GM23338 (cell line): ENCODE measurements around the gene TMEM178A. TPM values are rescaled to one million over a fixed set of nuclear protein-coding genes. Genes with fewer than 3 reads are reported as not detected.

Experiments used
- ATAC-seq: fragments of 200-7000 bp; cut with Tn5 transposase; 3 replicates; pipeline ENCODE4 v1.9.1; 2020
- DNase-seq: peaks from one replicate; pipeline ENCODE4 v3.0.0-alpha.2; 2015; ENCODE audit warnings: low spot score
- H2AFZ ChIP-seq: fragments of 200-600 bp; sonication (generic); 2 replicates; pipeline ENCODE4 v1.8.0; 2016; ENCODE audit warnings: antibody characterized with exemption, mild to moderate bottlenecking, moderate library complexity
- H3F3A ChIP-seq: fragments of 200-600 bp; sonication (generic); replicated peaks from 2 replicates; pipeline ENCODE4 v1.8.0; 2017; ENCODE audit warnings: antibody characterized with exemption, mixed run types, low read depth
- H3K27ac ChIP-seq: fragments of 200-600 bp; sonication (generic); 2 replicates; pipeline ENCODE4 v1.6.1; 2016; ENCODE audit warnings: low read depth
- H3K27me3 ChIP-seq: fragments of 200-600 bp; sonication (generic); 2 replicates; pipeline ENCODE4 v1.8.0; 2016; ENCODE audit warnings: mild to moderate bottlenecking, mixed run types, moderate library complexity; ENCODE audit not compliant: insufficient read depth
- H3K36me3 ChIP-seq: fragments of 200-600 bp; sonication (generic); 2 replicates; pipeline ENCODE4 v1.8.0; 2016; ENCODE audit warnings: mild to moderate bottlenecking; ENCODE audit not compliant: insufficient read depth
- H3K4me1 ChIP-seq: fragments of 200-600 bp; sonication (generic); 2 replicates; pipeline ENCODE4 v1.8.0; 2016; ENCODE audit warnings: mild to moderate bottlenecking, moderate library complexity; ENCODE audit not compliant: insufficient read depth
- H3K4me2 ChIP-seq: fragments of 200-600 bp; sonication (generic); 2 replicates; pipeline ENCODE4 v1.7.1; 2017; ENCODE audit warnings: mixed run types
- H3K4me3 ChIP-seq: fragments of 200-600 bp; sonication (generic); 2 replicates; pipeline ENCODE4 v1.6.1; 2016; ENCODE audit warnings: mixed run types
- H3K79me2 ChIP-seq: fragments of 200-600 bp; sonication (generic); replicated peaks from 2 replicates; pipeline ENCODE4 v1.8.0; 2017; ENCODE audit warnings: mild to moderate bottlenecking; ENCODE audit not compliant: insufficient read depth
- H3K9me2 ChIP-seq: fragments of 200-600 bp; sonication (generic); 2 replicates; pipeline ENCODE4 v1.8.0; 2017; ENCODE audit not compliant: insufficient read depth
- H4K20me1 ChIP-seq: fragments of 200-600 bp; sonication (generic); replicated peaks from 2 replicates; pipeline ENCODE4 v1.8.0; 2017; ENCODE audit warnings: mild to moderate bottlenecking; ENCODE audit not compliant: insufficient read depth
- H3K27ac Mint-ChIP-seq: 2 replicates; pipeline ENCODE4 v1.8.0; 2020; ENCODE audit warnings: inconsistent platforms, mild to moderate bottlenecking, moderate library complexity, mixed read lengths
- H3K27me3 Mint-ChIP-seq: 3 replicates; pipeline ENCODE4 v1.8.0; 2022; ENCODE audit warnings: low read depth, mild to moderate bottlenecking, moderate library complexity, mixed read lengths, inconsistent platforms; ENCODE audit not compliant: insufficient read depth, poor library complexity
- H3K36me3 Mint-ChIP-seq: 3 replicates; pipeline ENCODE4 v1.8.0; 2021; ENCODE audit warnings: low read depth, mild to moderate bottlenecking, inconsistent platforms, moderate library complexity, mixed read lengths
- H3K4me1 Mint-ChIP-seq: 3 replicates; pipeline ENCODE4 v1.8.0; 2020; ENCODE audit warnings: mild to moderate bottlenecking, inconsistent platforms, mixed read lengths
- H3K4me3 Mint-ChIP-seq: 3 replicates; pipeline ENCODE4 v1.8.0; 2021; ENCODE audit warnings: moderate library complexity, mild to moderate bottlenecking, inconsistent platforms, mixed read lengths
- H3K9me3 Mint-ChIP-seq: 3 replicates; pipeline ENCODE4 v1.8.0; 2020; ENCODE audit warnings: moderate library complexity, mild to moderate bottlenecking, inconsistent platforms, mixed read lengths
- CREB1 ChIP-seq: fragments of 250-450 bp; sonication (Bioruptor Pico); IDR thresholded peaks from 2 replicates; pipeline ENCODE4 v1.5.0; 2020; ENCODE audit warnings: low read depth, mild to moderate bottlenecking, moderate library complexity
- EZH2 ChIP-seq: fragments of 200-600 bp; sonication (generic); IDR thresholded peaks from one replicate; pipeline ENCODE4 v1.8.0; 2017; ENCODE audit warnings: antibody characterized with exemption, mild to moderate bottlenecking, low read depth; ENCODE audit not compliant: unreplicated experiment
- EZH2phosphoT487 ChIP-seq: fragments of 200-600 bp; sonication (generic); IDR thresholded peaks from one replicate; pipeline ENCODE4 v1.8.1; 2018; ENCODE audit warnings: antibody characterized with exemption; ENCODE audit not compliant: unreplicated experiment
- JUNB ChIP-seq: IDR thresholded peaks from one replicate; pipeline ENCODE4 v1.6.1; 2016; ENCODE audit warnings: antibody characterized with exemption; ENCODE audit not compliant: unreplicated experiment
- NANOG ChIP-seq: IDR thresholded peaks from 2 replicates; pipeline ENCODE4 v1.6.1; 2016; ENCODE audit warnings: antibody characterized with exemption, borderline replicate concordance
- POLR2AphosphoS5 ChIP-seq: IDR thresholded peaks from 2 replicates; pipeline ENCODE4 v1.6.1; 2016; ENCODE audit warnings: antibody characterized with exemption, low read depth
- STAT1 ChIP-seq: IDR thresholded peaks from one replicate; pipeline ENCODE4 v1.6.1; 2016; ENCODE audit warnings: antibody characterized with exemption; ENCODE audit not compliant: unreplicated experiment
- ZNF114 ChIP-seq: fragments of 250-450 bp; sonication (Bioruptor Pico); IDR thresholded peaks from 2 replicates; pipeline ENCODE4 v1.5.0; 2020; ENCODE audit warnings: mild to moderate bottlenecking, moderate library complexity
- ZNF331 ChIP-seq: fragments of 250-450 bp; sonication (Bioruptor Pico); IDR thresholded peaks from 2 replicates; pipeline ENCODE4 v1.5.0; 2020; ENCODE audit warnings: low read depth, mild to moderate bottlenecking, moderate library complexity
- polyA plus RNA-seq: library from polyadenylated mRNA; unstranded; fragments of >200 nt; fragmentation: Nextera tagmentation; extraction: Ambion mirVana; gene quantifications from 2 replicates; pipeline ENCODE4 v1.2.1, GENCODE V29; 2016
- total RNA-seq: library from RNA; depleted of rRNA; stranded (reverse); fragments of >200 nt; shearing (Covaris generic); gene quantifications from 2 replicates; pipeline ENCODE4 v1.2.3, GENCODE V29; 2014
- TF ChIP-seq, protein P1 (sequence below): IDR thresholded peaks from one replicate; pipeline ENCODE4 v1.6.1; 2018; ENCODE audit warnings: antibody characterized with exemption; ENCODE audit not compliant: unreplicated experiment
- TF ChIP-seq, protein P2 (sequence below): IDR thresholded peaks from 2 replicates; pipeline ENCODE4 v1.6.1; 2016; ENCODE audit warnings: antibody characterized with exemption
- TF ChIP-seq, protein P3 (sequence below): fragments of 250-450 bp; sonication (Bioruptor Pico); IDR thresholded peaks from 2 replicates; pipeline ENCODE4 v1.5.0; 2020; ENCODE audit warnings: mild to moderate bottlenecking, moderate library complexity
- TF ChIP-seq, protein P4 (sequence below), 2 experiments: fragments of 200-600 bp in 1 of 2; sonication (generic) in 1 of 2; conservative IDR thresholded peaks; 2 replicates each; pipeline versions ENCODE4 v1.5.1 to v1.6.1; 2016 to 2017; ENCODE audit warnings: antibody characterized with exemption in 2 of 2, low read depth in 2 of 2, mild to moderate bottlenecking in 2 of 2, moderate library complexity in 1 of 2

TMEM178A gene
- total and polyA plus RNA-seq, 2 experiments from 2014 or later, result 10.3 to 12.3 TPM

DNA sequence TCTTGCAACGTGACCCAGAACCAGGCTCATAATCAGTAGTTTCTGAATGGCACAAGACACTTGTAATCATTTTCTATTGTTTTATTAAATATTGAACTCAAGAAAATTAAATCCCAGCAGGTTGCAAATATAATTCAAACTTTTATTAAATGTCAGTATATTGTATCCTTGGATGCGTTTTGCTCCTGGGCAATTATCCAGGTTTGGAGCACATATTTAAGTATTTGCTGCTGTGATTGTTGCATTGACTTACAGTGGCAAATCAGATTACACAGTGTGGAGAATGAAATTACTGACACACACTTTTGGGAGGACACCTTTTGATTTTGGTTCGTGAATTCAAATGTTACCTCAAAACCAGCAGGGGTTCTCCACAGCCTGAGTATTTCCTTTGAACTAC, 27.1 kb upstream of the TMEM178A start:
- H3K9me3 Mint-ChIP-seq, result no peaks in the 10 kb centered on the region
- no peaks in the 10 kb centered on the region for H3F3A ChIP-seq
- ATAC-seq (no peak), DNase-seq (no peak)
- no peak overlapping the region for H3K27ac ChIP-seq
- H2AFZ ChIP-seq, result no peak overlapping the region
- no peaks in the 10 kb centered on the region for H3K27me3 ChIP-seq
- no peaks in the 10 kb centered on the region for H3K4me1 Mint-ChIP-seq
- no peak overlapping the region for H3K27ac Mint-ChIP-seq
- no peak overlapping the region for H3K4me3 ChIP-seq
- H3K36me3 Mint-ChIP-seq, result no peaks in the 10 kb centered on the region
- no peaks in the 10 kb centered on the region for H3K79me2 ChIP-seq
- TF ChIP-seq, protein P1, sequence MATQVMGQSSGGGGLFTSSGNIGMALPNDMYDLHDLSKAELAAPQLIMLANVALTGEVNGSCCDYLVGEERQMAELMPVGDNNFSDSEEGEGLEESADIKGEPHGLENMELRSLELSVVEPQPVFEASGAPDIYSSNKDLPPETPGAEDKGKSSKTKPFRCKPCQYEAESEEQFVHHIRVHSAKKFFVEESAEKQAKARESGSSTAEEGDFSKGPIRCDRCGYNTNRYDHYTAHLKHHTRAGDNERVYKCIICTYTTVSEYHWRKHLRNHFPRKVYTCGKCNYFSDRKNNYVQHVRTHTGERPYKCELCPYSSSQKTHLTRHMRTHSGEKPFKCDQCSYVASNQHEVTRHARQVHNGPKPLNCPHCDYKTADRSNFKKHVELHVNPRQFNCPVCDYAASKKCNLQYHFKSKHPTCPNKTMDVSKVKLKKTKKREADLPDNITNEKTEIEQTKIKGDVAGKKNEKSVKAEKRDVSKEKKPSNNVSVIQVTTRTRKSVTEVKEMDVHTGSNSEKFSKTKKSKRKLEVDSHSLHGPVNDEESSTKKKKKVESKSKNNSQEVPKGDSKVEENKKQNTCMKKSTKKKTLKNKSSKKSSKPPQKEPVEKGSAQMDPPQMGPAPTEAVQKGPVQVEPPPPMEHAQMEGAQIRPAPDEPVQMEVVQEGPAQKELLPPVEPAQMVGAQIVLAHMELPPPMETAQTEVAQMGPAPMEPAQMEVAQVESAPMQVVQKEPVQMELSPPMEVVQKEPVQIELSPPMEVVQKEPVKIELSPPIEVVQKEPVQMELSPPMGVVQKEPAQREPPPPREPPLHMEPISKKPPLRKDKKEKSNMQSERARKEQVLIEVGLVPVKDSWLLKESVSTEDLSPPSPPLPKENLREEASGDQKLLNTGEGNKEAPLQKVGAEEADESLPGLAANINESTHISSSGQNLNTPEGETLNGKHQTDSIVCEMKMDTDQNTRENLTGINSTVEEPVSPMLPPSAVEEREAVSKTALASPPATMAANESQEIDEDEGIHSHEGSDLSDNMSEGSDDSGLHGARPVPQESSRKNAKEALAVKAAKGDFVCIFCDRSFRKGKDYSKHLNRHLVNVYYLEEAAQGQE, result no peak
- TF ChIP-seq, protein P2, sequence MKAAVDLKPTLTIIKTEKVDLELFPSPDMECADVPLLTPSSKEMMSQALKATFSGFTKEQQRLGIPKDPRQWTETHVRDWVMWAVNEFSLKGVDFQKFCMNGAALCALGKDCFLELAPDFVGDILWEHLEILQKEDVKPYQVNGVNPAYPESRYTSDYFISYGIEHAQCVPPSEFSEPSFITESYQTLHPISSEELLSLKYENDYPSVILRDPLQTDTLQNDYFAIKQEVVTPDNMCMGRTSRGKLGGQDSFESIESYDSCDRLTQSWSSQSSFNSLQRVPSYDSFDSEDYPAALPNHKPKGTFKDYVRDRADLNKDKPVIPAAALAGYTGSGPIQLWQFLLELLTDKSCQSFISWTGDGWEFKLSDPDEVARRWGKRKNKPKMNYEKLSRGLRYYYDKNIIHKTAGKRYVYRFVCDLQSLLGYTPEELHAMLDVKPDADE, result no peak
- TF ChIP-seq, protein P3, sequence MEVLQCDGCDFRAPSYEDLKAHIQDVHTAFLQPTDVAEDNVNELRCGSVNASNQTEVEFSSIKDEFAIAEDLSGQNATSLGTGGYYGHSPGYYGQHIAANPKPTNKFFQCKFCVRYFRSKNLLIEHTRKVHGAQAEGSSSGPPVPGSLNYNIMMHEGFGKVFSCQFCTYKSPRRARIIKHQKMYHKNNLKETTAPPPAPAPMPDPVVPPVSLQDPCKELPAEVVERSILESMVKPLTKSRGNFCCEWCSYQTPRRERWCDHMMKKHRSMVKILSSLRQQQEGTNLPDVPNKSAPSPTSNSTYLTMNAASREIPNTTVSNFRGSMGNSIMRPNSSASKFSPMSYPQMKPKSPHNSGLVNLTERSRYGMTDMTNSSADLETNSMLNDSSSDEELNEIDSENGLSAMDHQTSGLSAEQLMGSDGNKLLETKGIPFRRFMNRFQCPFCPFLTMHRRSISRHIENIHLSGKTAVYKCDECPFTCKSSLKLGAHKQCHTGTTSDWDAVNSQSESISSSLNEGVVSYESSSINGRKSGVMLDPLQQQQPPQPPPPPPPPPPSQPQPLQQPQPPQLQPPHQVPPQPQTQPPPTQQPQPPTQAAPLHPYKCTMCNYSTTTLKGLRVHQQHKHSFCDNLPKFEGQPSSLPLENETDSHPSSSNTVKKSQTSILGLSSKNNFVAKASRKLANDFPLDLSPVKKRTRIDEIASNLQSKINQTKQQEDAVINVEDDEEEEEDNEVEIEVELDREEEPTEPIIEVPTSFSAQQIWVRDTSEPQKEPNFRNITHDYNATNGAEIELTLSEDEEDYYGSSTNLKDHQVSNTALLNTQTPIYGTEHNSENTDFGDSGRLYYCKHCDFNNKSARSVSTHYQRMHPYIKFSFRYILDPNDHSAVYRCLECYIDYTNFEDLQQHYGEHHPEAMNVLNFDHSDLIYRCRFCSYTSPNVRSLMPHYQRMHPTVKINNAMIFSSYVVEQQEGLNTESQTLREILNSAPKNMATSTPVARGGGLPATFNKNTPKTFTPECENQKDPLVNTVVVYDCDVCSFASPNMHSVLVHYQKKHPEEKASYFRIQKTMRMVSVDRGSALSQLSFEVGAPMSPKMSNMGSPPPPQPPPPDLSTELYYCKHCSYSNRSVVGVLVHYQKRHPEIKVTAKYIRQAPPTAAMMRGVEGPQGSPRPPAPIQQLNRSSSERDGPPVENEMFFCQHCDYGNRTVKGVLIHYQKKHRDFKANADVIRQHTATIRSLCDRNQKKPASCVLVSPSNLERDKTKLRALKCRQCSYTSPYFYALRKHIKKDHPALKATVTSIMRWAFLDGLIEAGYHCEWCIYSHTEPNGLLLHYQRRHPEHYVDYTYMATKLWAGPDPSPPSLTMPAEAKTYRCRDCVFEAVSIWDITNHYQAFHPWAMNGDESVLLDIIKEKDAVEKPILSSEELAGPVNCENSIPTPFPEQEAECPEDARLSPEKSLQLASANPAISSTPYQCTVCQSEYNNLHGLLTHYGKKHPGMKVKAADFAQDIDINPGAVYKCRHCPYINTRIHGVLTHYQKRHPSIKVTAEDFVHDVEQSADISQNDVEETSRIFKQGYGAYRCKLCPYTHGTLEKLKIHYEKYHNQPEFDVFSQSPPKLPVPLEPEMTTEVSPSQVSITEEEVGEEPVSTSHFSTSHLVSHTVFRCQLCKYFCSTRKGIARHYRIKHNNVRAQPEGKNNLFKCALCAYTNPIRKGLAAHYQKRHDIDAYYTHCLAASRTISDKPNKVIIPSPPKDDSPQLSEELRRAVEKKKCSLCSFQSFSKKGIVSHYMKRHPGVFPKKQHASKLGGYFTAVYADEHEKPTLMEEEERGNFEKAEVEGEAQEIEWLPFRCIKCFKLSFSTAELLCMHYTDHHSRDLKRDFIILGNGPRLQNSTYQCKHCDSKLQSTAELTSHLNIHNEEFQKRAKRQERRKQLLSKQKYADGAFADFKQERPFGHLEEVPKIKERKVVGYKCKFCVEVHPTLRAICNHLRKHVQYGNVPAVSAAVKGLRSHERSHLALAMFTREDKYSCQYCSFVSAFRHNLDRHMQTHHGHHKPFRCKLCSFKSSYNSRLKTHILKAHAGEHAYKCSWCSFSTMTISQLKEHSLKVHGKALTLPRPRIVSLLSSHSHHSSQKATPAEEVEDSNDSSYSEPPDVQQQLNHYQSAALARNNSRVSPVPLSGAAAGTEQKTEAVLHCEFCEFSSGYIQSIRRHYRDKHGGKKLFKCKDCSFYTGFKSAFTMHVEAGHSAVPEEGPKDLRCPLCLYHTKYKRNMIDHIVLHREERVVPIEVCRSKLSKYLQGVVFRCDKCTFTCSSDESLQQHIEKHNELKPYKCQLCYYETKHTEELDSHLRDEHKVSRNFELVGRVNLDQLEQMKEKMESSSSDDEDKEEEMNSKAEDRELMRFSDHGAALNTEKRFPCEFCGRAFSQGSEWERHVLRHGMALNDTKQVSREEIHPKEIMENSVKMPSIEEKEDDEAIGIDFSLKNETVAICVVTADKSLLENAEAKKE (CRISPR knock-in tag), result no peak
- TF ChIP-seq NANOG (no peak), POLR2AphosphoS5 (no peak), STAT1 (no peak), ZNF331 (CRISPR knock-in tag) (no peak), JUNB (no peak), EZH2phosphoT487 (no peak), EZH2 (no peak), CREB1 (CRISPR knock-in tag) (no peak), ZNF114 (CRISPR knock-in tag) (no peak)
- TF ChIP-seq, protein P4, sequence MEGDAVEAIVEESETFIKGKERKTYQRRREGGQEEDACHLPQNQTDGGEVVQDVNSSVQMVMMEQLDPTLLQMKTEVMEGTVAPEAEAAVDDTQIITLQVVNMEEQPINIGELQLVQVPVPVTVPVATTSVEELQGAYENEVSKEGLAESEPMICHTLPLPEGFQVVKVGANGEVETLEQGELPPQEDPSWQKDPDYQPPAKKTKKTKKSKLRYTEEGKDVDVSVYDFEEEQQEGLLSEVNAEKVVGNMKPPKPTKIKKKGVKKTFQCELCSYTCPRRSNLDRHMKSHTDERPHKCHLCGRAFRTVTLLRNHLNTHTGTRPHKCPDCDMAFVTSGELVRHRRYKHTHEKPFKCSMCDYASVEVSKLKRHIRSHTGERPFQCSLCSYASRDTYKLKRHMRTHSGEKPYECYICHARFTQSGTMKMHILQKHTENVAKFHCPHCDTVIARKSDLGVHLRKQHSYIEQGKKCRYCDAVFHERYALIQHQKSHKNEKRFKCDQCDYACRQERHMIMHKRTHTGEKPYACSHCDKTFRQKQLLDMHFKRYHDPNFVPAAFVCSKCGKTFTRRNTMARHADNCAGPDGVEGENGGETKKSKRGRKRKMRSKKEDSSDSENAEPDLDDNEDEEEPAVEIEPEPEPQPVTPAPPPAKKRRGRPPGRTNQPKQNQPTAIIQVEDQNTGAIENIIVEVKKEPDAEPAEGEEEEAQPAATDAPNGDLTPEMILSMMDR (conservative IDR thresholded peaks at IDR 0.05; ENCODE audit: low read depth in 2 of 2), result no peak
- no peaks in the 10 kb centered on the region for H3K27me3 Mint-ChIP-seq
- H4K20me1 ChIP-seq, result no peaks in the 10 kb centered on the region
- no peaks in the 10 kb centered on the region for H3K36me3 ChIP-seq
- H3K4me2 ChIP-seq, result no peak overlapping the region
- no peak overlapping the region for H3K4me3 Mint-ChIP-seq
- no peaks in the 10 kb centered on the region for H3K4me1 ChIP-seq
- no peaks in the 10 kb centered on the region for H3K9me2 ChIP-seq
